ENCODE measurements around the gene SMIM35.
A peak's percentile ranks its signal among the peaks of the same experiment; 100 is the strongest.

The SMIM35 gene

GRCh38 chr11:117989351-117990102, 97.2 kb downstream of the SMIM35 start:
- Histone ChIP-seq H3K27ac (ENCODE audit: low read depth, low read length) (no peak overlapping the region), H4K12ac (ENCODE audit: low read depth, low read length) (no peak overlapping the region), H2BK12ac (ENCODE audit: low read length) (no peak overlapping the region), H3K4me2 (ENCODE audit: low read length) (no peak overlapping the region), H4K91ac (ENCODE audit: low read depth, low read length) (no peak overlapping the region), H3K36me3 (ENCODE audit: control insufficient read depth in 1 of 2, insufficient read depth in 2 of 2, low read length in 2 of 2) (no peaks in the 10 kb centered on the region), H3K9me3 (ENCODE audit: insufficient read depth, low read depth, low read length) (peaks cover 3% of the 10 kb centered on the region), H2BK120ac (ENCODE audit: insufficient read depth, low read length, poor library complexity) (no peak overlapping the region), H3K23ac (ENCODE audit: low read length) (no peak overlapping the region), H3K4ac (ENCODE audit: low read depth, low read length) (no peak overlapping the region), H3K4me1 (ENCODE audit: control insufficient read depth in 1 of 2, insufficient read depth in 2 of 2, low read length in 2 of 2) (peaks cover 7 to 8% of the 10 kb centered on the region in 2 experiments), H3K79me2 (ENCODE audit: control insufficient read depth, insufficient read depth, low read length, poor library complexity) (no peaks in the 10 kb centered on the region), H3K27me3 (ENCODE audit: insufficient read depth, low read length) (peaks cover 14% of the 10 kb centered on the region), H3K79me1 (ENCODE audit: low read length) (no peaks in the 10 kb centered on the region), H3K14ac (ENCODE audit: low read length) (no peak overlapping the region), H2BK5ac (ENCODE audit: low read depth, low read length, poor library complexity) (no peak overlapping the region), H3K18ac (ENCODE audit: low read length) (no peak overlapping the region), H4K8ac (ENCODE audit: low read depth, low read length) (no peak overlapping the region), H3K9ac (ENCODE audit: low read length) (no peak overlapping the region), H2AK5ac (ENCODE audit: low read length) (no peak overlapping the region), H2AFZ (ENCODE audit: insufficient read depth, low read length, poor library complexity) (no peak overlapping the region), H3K4me3 (ENCODE audit: low read depth, low read length) (no peak overlapping the region)
- no CpG with 5 or more reads among the region's 13 CpGs for WGBS (ENCODE audit: extremely low coverage, insufficient coverage, insufficient read length)
- DNase-seq = no peak

DNA sequence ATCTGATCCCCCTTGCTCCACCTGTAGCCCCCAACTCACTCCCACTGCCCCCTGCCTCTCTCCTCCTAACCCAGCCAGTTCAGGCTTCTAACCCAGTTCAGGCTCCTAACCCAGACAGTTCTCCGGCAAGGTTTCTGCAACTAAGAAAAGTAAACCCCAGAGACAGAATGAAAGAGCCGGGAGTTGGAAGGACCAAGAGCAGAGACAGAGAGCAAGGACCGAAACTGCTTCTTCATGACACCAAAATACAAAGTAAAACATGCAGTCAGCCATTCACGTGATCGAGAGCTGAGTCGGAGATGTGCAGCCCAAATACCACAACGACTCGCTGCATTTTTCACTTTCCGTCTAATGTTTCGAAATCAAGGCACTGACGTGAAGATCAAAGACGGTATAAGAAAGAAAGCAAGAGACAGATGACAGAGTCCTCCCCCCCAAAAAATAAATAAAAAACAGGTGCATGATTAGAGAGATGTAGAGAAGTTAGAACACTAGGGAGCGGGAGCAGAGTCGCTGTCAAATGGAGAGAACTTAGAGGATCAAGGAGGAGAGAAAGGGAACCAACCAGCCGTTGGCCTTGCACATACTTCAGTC, 99.7 kb downstream of the SMIM35 start:
- Histone ChIP-seq H3K4me1 (ENCODE audit: control insufficient read depth in 1 of 2, insufficient read depth in 2 of 2, low read length in 2 of 2) (peaks cover 7 to 8% of the 10 kb centered on the region in 2 experiments), H3K9ac (ENCODE audit: low read length) (no peak overlapping the region), H3K23ac (ENCODE audit: low read length) (no peak overlapping the region), H3K4me2 (ENCODE audit: low read length) (no peak overlapping the region), H3K18ac (ENCODE audit: low read length) (no peak overlapping the region), H2AK5ac (ENCODE audit: low read length) (no peak overlapping the region), H4K12ac (ENCODE audit: low read depth, low read length) (no peak overlapping the region), H2BK5ac (ENCODE audit: low read depth, low read length, poor library complexity) (no peak overlapping the region), H3K36me3 (ENCODE audit: control insufficient read depth in 1 of 2, insufficient read depth in 2 of 2, low read length in 2 of 2) (no peaks in the 10 kb centered on the region), H3K4ac (ENCODE audit: low read depth, low read length) (no peak overlapping the region), H3K27me3 (ENCODE audit: insufficient read depth, low read length) (peaks cover 14% of the 10 kb centered on the region), H3K79me1 (ENCODE audit: low read length) (no peaks in the 10 kb centered on the region), H2BK120ac (ENCODE audit: insufficient read depth, low read length, poor library complexity) (no peak overlapping the region), H4K91ac (ENCODE audit: low read depth, low read length) (no peak overlapping the region), H2AFZ (ENCODE audit: insufficient read depth, low read length, poor library complexity) (no peak overlapping the region), H3K9me3 (ENCODE audit: insufficient read depth, low read depth, low read length) (peaks cover 5% of the 10 kb centered on the region), H3K4me3 (ENCODE audit: low read depth, low read length) (no peak overlapping the region), H4K8ac (ENCODE audit: low read depth, low read length) (no peak overlapping the region), H3K14ac (ENCODE audit: low read length) (no peak overlapping the region), H2BK12ac (ENCODE audit: low read length) (no peak overlapping the region), H3K79me2 (ENCODE audit: control insufficient read depth, insufficient read depth, low read length, poor library complexity) (no peaks in the 10 kb centered on the region), H3K27ac (ENCODE audit: low read depth, low read length) (no peak overlapping the region)
- peak; percentile 52 to 81 for DNase-seq
- no CpG with 5 or more reads among the region's 15 CpGs for WGBS (ENCODE audit: extremely low coverage, insufficient coverage, insufficient read length)

- Histone ChIP-seq H4K8ac (ENCODE audit: low read depth, low read length) (no peak within 1 kb of the TSS), H3K4me2 (ENCODE audit: low read length) (peak within 1 kb of the TSS; percentile 66), H3K27ac (ENCODE audit: low read depth, low read length) (no peak within 1 kb of the TSS), H3K4me3 (ENCODE audit: low read depth, low read length) (peak within 1 kb of the TSS; percentile 59), H4K91ac (ENCODE audit: low read depth, low read length) (no peak within 1 kb of the TSS), H3K14ac (ENCODE audit: low read length) (no peak within 1 kb of the TSS), H2BK120ac (ENCODE audit: insufficient read depth, low read length, poor library complexity) (no peak within 1 kb of the TSS), H3K36me3 (ENCODE audit: control insufficient read depth in 1 of 2, insufficient read depth in 2 of 2, low read length in 2 of 2) (no peaks in the 10 kb centered on the region), H2BK5ac (ENCODE audit: low read depth, low read length, poor library complexity) (no peak within 1 kb of the TSS), H3K9me3 (ENCODE audit: insufficient read depth, low read depth, low read length) (peaks cover 5% of the 10 kb centered on the region), H3K23ac (ENCODE audit: low read length) (no peak within 1 kb of the TSS), H2BK12ac (ENCODE audit: low read length) (no peak within 1 kb of the TSS), H3K4ac (ENCODE audit: low read depth, low read length) (no peak within 1 kb of the TSS), H3K27me3 (ENCODE audit: insufficient read depth, low read length) (peaks cover 14% of the 10 kb centered on the region), H3K4me1 (ENCODE audit: control insufficient read depth in 1 of 2, insufficient read depth in 2 of 2, low read length in 2 of 2) (peaks cover 7 to 8% of the 10 kb centered on the region in 2 experiments), H4K12ac (ENCODE audit: low read depth, low read length) (no peak within 1 kb of the TSS), H2AK5ac (ENCODE audit: low read length) (no peak within 1 kb of the TSS), H2AFZ (ENCODE audit: insufficient read depth, low read length, poor library complexity) (peak within 1 kb of the TSS; percentile 12), H3K18ac (ENCODE audit: low read length) (no peak within 1 kb of the TSS), H3K79me2 (ENCODE audit: control insufficient read depth, insufficient read depth, low read length, poor library complexity) (no peaks in the 10 kb centered on the region), H3K79me1 (ENCODE audit: low read length) (no peaks in the 10 kb centered on the region), H3K9ac (ENCODE audit: low read length) (no peak within 1 kb of the TSS)
- DNase-seq = peak; percentile 96 to 97
- no CpG with 5 or more reads among the region's 71 CpGs for WGBS (ENCODE audit: extremely low coverage, insufficient coverage, insufficient read length)
Observed at GRCh38 chr11:117985953-117986887, 100.5 kb downstream of the SMIM35 start, which contains the start of gene IL10RA. TSS of gene IL10RA (plus strand) at chr11:117986394. CDS start at chr11:117986468, 74 bp downstream.

DNA sequence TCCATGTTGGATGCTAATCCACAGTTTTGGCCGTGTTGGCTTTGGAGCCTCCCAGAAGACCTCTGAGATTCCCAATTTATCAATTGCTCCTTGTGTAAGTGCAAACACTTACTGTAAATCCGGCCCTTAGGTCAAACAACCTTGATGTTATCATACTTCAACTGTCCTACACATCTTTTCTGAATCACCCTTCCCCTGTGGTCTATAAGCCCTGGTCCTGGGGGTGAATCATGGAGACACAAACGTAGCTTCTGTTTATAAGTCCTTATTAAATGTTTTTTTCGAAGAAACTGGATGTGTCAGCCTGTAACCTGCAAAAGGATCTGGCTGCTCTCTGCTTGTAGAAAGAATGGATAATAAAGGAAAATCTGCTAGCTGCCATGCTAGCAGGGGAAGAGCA, 102.3 kb downstream of the SMIM35 start:
- Histone ChIP-seq H3K79me1 (ENCODE audit: low read length) (no peaks in the 10 kb centered on the region), H3K23ac (ENCODE audit: low read length) (no peak overlapping the region), H2BK5ac (ENCODE audit: low read depth, low read length, poor library complexity) (no peak overlapping the region), H3K9me3 (ENCODE audit: insufficient read depth, low read depth, low read length) (peaks cover 8% of the 10 kb centered on the region), H2BK12ac (ENCODE audit: low read length) (no peak overlapping the region), H3K9ac (ENCODE audit: low read length) (no peak overlapping the region), H4K8ac (ENCODE audit: low read depth, low read length) (no peak overlapping the region), H4K91ac (ENCODE audit: low read depth, low read length) (no peak overlapping the region), H3K18ac (ENCODE audit: low read length) (no peak overlapping the region), H2AK5ac (ENCODE audit: low read length) (no peak overlapping the region), H3K4me1 (ENCODE audit: control insufficient read depth in 1 of 2, insufficient read depth in 2 of 2, low read length in 2 of 2) (peaks cover 7 to 8% of the 10 kb centered on the region in 2 experiments), H2AFZ (ENCODE audit: insufficient read depth, low read length, poor library complexity) (no peak overlapping the region), H3K79me2 (ENCODE audit: control insufficient read depth, insufficient read depth, low read length, poor library complexity) (no peaks in the 10 kb centered on the region), H2BK120ac (ENCODE audit: insufficient read depth, low read length, poor library complexity) (no peak overlapping the region), H4K12ac (ENCODE audit: low read depth, low read length) (no peak overlapping the region), H3K36me3 (ENCODE audit: control insufficient read depth in 1 of 2, insufficient read depth in 2 of 2, low read length in 2 of 2) (no peaks in the 10 kb centered on the region), H3K4me3 (ENCODE audit: low read depth, low read length) (no peak overlapping the region), H3K14ac (ENCODE audit: low read length) (no peak overlapping the region), H3K27me3 (ENCODE audit: insufficient read depth, low read length) (peaks cover 14% of the 10 kb centered on the region), H3K27ac (ENCODE audit: low read depth, low read length) (no peak overlapping the region), H3K4me2 (ENCODE audit: low read length) (no peak overlapping the region), H3K4ac (ENCODE audit: low read depth, low read length) (no peak overlapping the region)
- WGBS (ENCODE audit: extremely low coverage, insufficient coverage, insufficient read length) = no CpG with 5 or more reads among the region's 4 CpGs
- DNase-seq = peak in 1 of 2 donors; percentile 59
